A549 (cell line): ENCODE data around the gene PPCS. TPM values are rescaled to one million over a fixed set of nuclear protein-coding genes. Genes with fewer than 3 reads are reported as not detected.
"Not testable (repeated sequence)": the region's sequence is repeated elsewhere in the genome, so short reads cannot be mapped to it uniquely, and the experiment has no call there.

ENCODE experiments used
- ATAC-seq, 2 experiments: fragments of 200-7000 bp in 1 of 2; fragments of >200 bp in 1 of 2; cut with Nextera tagmentation in 1 of 2; cut with Tn5 transposase in 1 of 2; 3 replicates each; pipeline versions ENCODE4 v1.8.0 to v1.9.1; 2018 to 2020; ENCODE audit warnings: mild to moderate bottlenecking in 1 of 2, moderate library complexity in 1 of 2
- CTCF ChIA-PET: fragments of 300-600 bp; sonication (Branson Sonifier 250); formaldehyde crosslinking; extraction: SDS; loops from one replicate; lab custom pipeline; 2021; ENCODE audit warnings: antibody characterized with exemption, inconsistent platforms; lab: Yijun Ruan, JAX
- POLR2A ChIA-PET: fragments of 350-600 bp; formaldehyde crosslinking; extraction: SDS; loops from one replicate; lab custom pipeline; 2021; ENCODE audit warnings: antibody characterized with exemption, inconsistent platforms; lab: Yijun Ruan, JAX
- DNase-seq, 2 experiments: peaks; one replicate each; pipeline versions ENCODE4 v3.0.0 to v3.0.0-alpha.2; 2011 to 2016; ENCODE audit warnings: low read depth in 1 of 2, low spot score in 1 of 2
- FAIRE-seq: peaks from 2 replicates; lab custom pipeline; 2011; peaks lifted over from hg19 to GRCh38; lab: Jason Lieb, UNC
- H3K27ac ChIP-seq, 2 experiments: fragments of >200 bp; sonication (Bioruptor Twin); formaldehyde crosslinking; 3 replicates each; pipeline ENCODE4 v1.5.1; 2016 to 2017
- H3K4me1 ChIP-seq: fragments of >200 bp; sonication (Bioruptor Twin); formaldehyde crosslinking; 3 replicates; pipeline ENCODE4 v1.6.1; 2016
- H3K4me2 ChIP-seq: fragments of >200 bp; sonication (Bioruptor Twin); formaldehyde crosslinking; 3 replicates; pipeline ENCODE4 v1.6.1; 2016
- H3K4me3 ChIP-seq: fragments of >200 bp; sonication (Bioruptor Twin); formaldehyde crosslinking; 3 replicates; pipeline ENCODE4 v1.5.1; 2016
- H3K9me3 ChIP-seq: fragments of >200 bp; sonication (Bioruptor Twin); formaldehyde crosslinking; 3 replicates; pipeline ENCODE4 v1.6.1; 2016
- ATOH8 ChIP-seq: fragments of 250-450 bp; sonication (Bioruptor Pico); IDR thresholded peaks from 2 replicates; pipeline ENCODE4 v1.5.0; 2020; ENCODE audit warnings: low read depth, mild to moderate bottlenecking, moderate library complexity
- CBX8 ChIP-seq: fragments of 200-600 bp; sonication (generic); IDR thresholded peaks from 2 replicates; pipeline ENCODE4 v1.6.1; 2016
- CEBPB ChIP-seq, 2 experiments: fragments of >200 bp in 1 of 2; sonication (Bioruptor Twin) in 1 of 2; formaldehyde crosslinking in 1 of 2; IDR thresholded peaks; 2 replicates each; pipeline ENCODE4 v1.6.1; 2012 to 2016
- CHD2 ChIP-seq: fragments of 150-350 bp; IDR thresholded peaks from 2 replicates; pipeline ENCODE4 v1.6.1; 2014; ENCODE audit warnings: low read length; ENCODE audit not compliant: partially characterized antibody
- CHD4 ChIP-seq: fragments of 200-600 bp; sonication (generic); IDR thresholded peaks from 2 replicates; pipeline ENCODE4 v1.6.1; 2016; ENCODE audit warnings: antibody characterized with exemption, mild to moderate bottlenecking, borderline replicate concordance
- E2F6 ChIP-seq: IDR thresholded peaks from 2 replicates; pipeline ENCODE4 v1.6.1; 2012; ENCODE audit warnings: low read depth, borderline replicate concordance
- EHF ChIP-seq: fragments of 250-450 bp; sonication (Bioruptor Pico); IDR thresholded peaks from 2 replicates; pipeline ENCODE4 v1.5.0; 2020; ENCODE audit warnings: mild to moderate bottlenecking
- ELK1 ChIP-seq: fragments of 150-350 bp; IDR thresholded peaks from 2 replicates; pipeline ENCODE4 v1.6.1; 2014; ENCODE audit warnings: low read depth, mild to moderate bottlenecking, low read length
- GATA3 ChIP-seq: IDR thresholded peaks from 2 replicates; pipeline ENCODE4 v1.6.1; 2012; ENCODE audit warnings: borderline replicate concordance
- HDAC2 ChIP-seq: fragments of 200-600 bp; sonication (generic); IDR thresholded peaks from 2 replicates; pipeline ENCODE4 v1.6.1; 2016
- HEYL ChIP-seq: fragments of 250-450 bp; sonication (Bioruptor Pico); IDR thresholded peaks from 2 replicates; pipeline ENCODE4 v1.8.0; 2021; ENCODE audit warnings: mild to moderate bottlenecking, moderate library complexity
- HOXB13 ChIP-seq: fragments of 250-450 bp; sonication (Bioruptor Pico); IDR thresholded peaks from 2 replicates; pipeline ENCODE4 v1.5.0; 2020; ENCODE audit warnings: low read depth, mild to moderate bottlenecking, moderate library complexity
- JUNB ChIP-seq: fragments of >200 bp; sonication (Bioruptor Twin); formaldehyde crosslinking; IDR thresholded peaks from 2 replicates; pipeline ENCODE4 v1.6.1; 2016
- MAFK ChIP-seq: fragments of 450-650 bp; IDR thresholded peaks from 2 replicates; pipeline ENCODE4 v1.6.1; 2014; ENCODE audit not compliant: partially characterized antibody
- MYC ChIP-seq: IDR thresholded peaks from 2 replicates; pipeline ENCODE4 v1.6.1; 2012; ENCODE audit warnings: mild to moderate bottlenecking, inconsistent platforms, low read length, improper control_type of control experiment, borderline replicate concordance
- NPAS2 ChIP-seq: fragments of 250-450 bp; sonication (Bioruptor Pico); IDR thresholded peaks from 2 replicates; pipeline ENCODE4 v1.8.0; 2022; ENCODE audit warnings: mild to moderate bottlenecking, moderate library complexity, borderline replicate concordance
- NR3C1 ChIP-seq: fragments of >200 bp; sonication (Bioruptor Twin); formaldehyde crosslinking; IDR thresholded peaks from 3 replicates; pipeline ENCODE4 v1.6.1; 2017
- PHF8 ChIP-seq: fragments of 200-600 bp; sonication (generic); IDR thresholded peaks from 2 replicates; pipeline ENCODE4 v1.6.1; 2016; ENCODE audit warnings: low read depth, mild to moderate bottlenecking, antibody characterized with exemption, moderate library complexity, borderline replicate concordance
- POLR2A ChIP-seq: IDR thresholded peaks from 2 replicates; pipeline ENCODE4 v1.6.1; 2012; ENCODE audit warnings: mild to moderate bottlenecking, low read length
- RAD21 ChIP-seq, 2 experiments: fragments of >200 bp in 1 of 2; sonication (Bioruptor Twin) in 1 of 2; formaldehyde crosslinking in 1 of 2; IDR thresholded peaks in 1 of 2; conservative IDR thresholded peaks in 1 of 2; 2 replicates in 1 of 2; 3 replicates in 1 of 2; pipeline ENCODE4 v1.6.1; 2012 to 2018; ENCODE audit warnings: inconsistent platforms in 1 of 2
- REST ChIP-seq: fragments of 200-600 bp; sonication (generic); IDR thresholded peaks from 2 replicates; pipeline ENCODE4 v1.6.1; 2016; ENCODE audit warnings: antibody characterized with exemption, mild to moderate bottlenecking, moderate library complexity
- SMC3 ChIP-seq: fragments of >200 bp; sonication (Bioruptor Twin); formaldehyde crosslinking; IDR thresholded peaks from 3 replicates; pipeline ENCODE4 v1.6.1; 2018; ENCODE audit warnings: inconsistent platforms
- TP53 ChIP-seq: fragments of 250-450 bp; sonication (Bioruptor Pico); IDR thresholded peaks from 2 replicates; pipeline ENCODE4 v1.5.0; 2021; ENCODE audit warnings: mild to moderate bottlenecking, moderate library complexity
- USF2 ChIP-seq: fragments of 450-650 bp; IDR thresholded peaks from 2 replicates; pipeline ENCODE4 v1.6.1; 2014; ENCODE audit warnings: antibody characterized with exemption
- ZC3H11A ChIP-seq: fragments of 450-650 bp; IDR thresholded peaks from 2 replicates; pipeline ENCODE4 v1.6.1; 2014; ENCODE audit warnings: antibody characterized with exemption, mild to moderate bottlenecking
- ZFP36 ChIP-seq: fragments of 450-650 bp; IDR thresholded peaks from 2 replicates; pipeline ENCODE4 v1.6.1; 2014; ENCODE audit warnings: borderline replicate concordance; ENCODE audit not compliant: partially characterized antibody
- WGBS: methylation state at CpG from one replicate; pipeline ENCODE4 v1.1.6; 2017; ENCODE audit errors: missing lambda C conversion rate; 5-methylcytosine and 5-hydroxymethylcytosine counted together
- polyA plus RNA-seq, 4 experiments: library from polyadenylated mRNA; depleted of rRNA in 3 of 4; stranded (reverse); fragments of >200 nt; fragmentation: RNase III in 1 of 4; extraction: RNeasy Plus Mini Kit Qiagen cat#74134 plus additional on column Dnase treatment in 1 of 4; gene quantifications; 2 replicates in 3 of 4; 3 replicates in 1 of 4; pipeline ENCODE4 v1.2.3, GENCODE V29; 2011 to 2017

Gene PPCS
- polyA plus RNA-seq, 2 of the 4 experiments (the other 2 are of a cell fraction): 30.2 to 51.8 TPM

- Histone ChIP-seq H3K27ac (no peak overlapping the region), H3K4me1 (no peaks in the 10 kb centered on the region), H3K4me3 (no peak overlapping the region), H3K4me2 (no peak overlapping the region)
- 68% methylated on average over 4 of the region's 4 CpGs for WGBS
- FAIRE-seq: no peak
- TF ChIP-seq CHD4 (no peak), CEBPB (IDR thresholded peaks at IDR 0.05) (no peak)
- TF ChIP-seq, all 56 proteins: peak for 0
- DNase-seq (no peak), ATAC-seq (no peak)
- ChIA-PET CTCF (no interaction called here), POLR2A (no interaction called here)
- H3K9me3 ChIP-seq: no peaks in the 10 kb centered on the region
Observed at GRCh38 chr1:42476605-42477004, 20.3 kb downstream of the PPCS start.

GRCh38 chr1:42477354-42477753 lies 21.0 kb downstream of the PPCS start:
- POLR2A ChIA-PET, DNase-seq, ATAC-seq, FAIRE-seq, CTCF ChIA-PET, H3K4me1 ChIP-seq, H3K4me3 ChIP-seq, H3K4me2 ChIP-seq, H3K9me3 ChIP-seq, H3K27ac ChIP-seq: not testable (repeated sequence)
- WGBS: 70% methylated on average over 4 of the region's 4 CpGs

GRCh38 chr1:42477775-42478174 lies 21.4 kb downstream of the PPCS start:
- DNase-seq (no peak), ATAC-seq (no peak), FAIRE-seq (no peak)
- Histone ChIP-seq H3K9me3 (no peaks in the 10 kb centered on the region), H3K4me1 (no peaks in the 10 kb centered on the region), H3K4me2 (no peak overlapping the region), H3K4me3 (no peak overlapping the region), H3K27ac (no peak overlapping the region)
- POLR2A ChIA-PET: no interaction called here
- TF ChIP-seq POLR2A (no peak), ELK1 (no peak), HDAC2 (no peak), MAFK (no peak), CBX8 (no peak), CHD2 (no peak), ATOH8 (no peak), EHF (CRISPR knock-in tag) (no peak), HOXB13 (CRISPR knock-in tag) (no peak), NPAS2 (CRISPR knock-in tag) (no peak)
- CTCF ChIA-PET: no interaction called here
- WGBS: 77% methylated on average over 3 of the region's 3 CpGs

GRCh38 chr1:42479621-42480020 lies 23.3 kb downstream of the PPCS start:
- DNase-seq: peak; percentile 32 to 53
- ATAC-seq: peak; percentile 91 to 94
- no peak overlapping the region for H3K27ac ChIP-seq
- POLR2A ChIA-PET: no interaction called here
- 75% methylated on average over 4 of the region's 4 CpGs for WGBS
- no peak for FAIRE-seq
- no peak overlapping the region for H3K4me3 ChIP-seq
- no peaks in the 10 kb centered on the region for H3K9me3 ChIP-seq
- H3K4me1 ChIP-seq: peaks cover 6% of the 10 kb centered on the region; the same call in 1 of the 3 replicates
- H3K4me2 ChIP-seq: no peak overlapping the region
- CTCF ChIA-PET: no interaction called here
- TF ChIP-seq ZC3H11A (no peak), HEYL (CRISPR knock-in tag) (no peak), HOXB13 (CRISPR knock-in tag) (no peak), RAD21 (conservative IDR thresholded peaks at IDR 0.05 in 1 of 2, IDR thresholded peaks at IDR 0.05 in 1 of 2) (no peak), TP53 (CRISPR knock-in tag) (no peak), JUNB (no peak), PHF8 (no peak), USF2 (no peak), GATA3 (no peak), E2F6 (no peak), NR3C1 (no peak), ZFP36 (no peak), MYC (no peak), CHD4 (no peak), SMC3 (no peak), REST (no peak)
